HepG2 (cell line): Measurements from ENCODE around the gene RAPGEF6. TPM values are rescaled to one million over a fixed set of nuclear protein-coding genes. Genes with fewer than 3 reads are reported as not detected.

Source experiments
- ATAD3A ChIP-seq: sonication (generic); formaldehyde crosslinking; IDR thresholded peaks from 2 replicates; pipeline ENCODE4 v1.4.0; 2020; ENCODE audit warnings: missing genetic modification reagents
- CBX1 ChIP-seq: IDR thresholded peaks from one replicate; pipeline ENCODE4 v1.6.1; 2016; ENCODE audit warnings: antibody characterized with exemption, low read depth
- HNF4G ChIP-seq, 2 experiments: sonication (generic) in 1 of 2; formaldehyde crosslinking in 1 of 2; IDR thresholded peaks; 2 replicates each; pipeline versions ENCODE4 v1.4.0 to v1.6.1; 2011 to 2020; ENCODE audit warnings: borderline replicate concordance in 2 of 2, low read depth in 2 of 2, mild to moderate bottlenecking in 2 of 2, low read length in 1 of 2, missing genetic modification reagents in 1 of 2, moderate library complexity in 1 of 2
- KLF15 ChIP-seq: sonication (generic); formaldehyde crosslinking; IDR thresholded peaks from 2 replicates; pipeline ENCODE4 v1.8.1; 2023; ENCODE audit warnings: borderline replicate concordance, mild to moderate bottlenecking, inconsistent platforms, missing genetic modification reagents, mixed read lengths
- NKX3-1 ChIP-seq: sonication (generic); formaldehyde crosslinking; IDR thresholded peaks from 2 replicates; pipeline ENCODE4 v1.5.0; 2020; ENCODE audit warnings: missing genetic modification reagents
- NR1H2 ChIP-seq: sonication (generic); formaldehyde crosslinking; IDR thresholded peaks from 2 replicates; pipeline ENCODE4 v1.8.1; 2022; ENCODE audit warnings: low read depth, missing genetic modification reagents, borderline replicate concordance
- ZNF264 ChIP-seq: sonication (generic); formaldehyde crosslinking; IDR thresholded peaks from 2 replicates; pipeline ENCODE4 v1.4.0; 2020; ENCODE audit warnings: missing genetic modification reagents
- ZNF329 ChIP-seq: sonication (generic); formaldehyde crosslinking; IDR thresholded peaks from 2 replicates; pipeline ENCODE4 v1.9.0; 2021; ENCODE audit warnings: low read depth, mild to moderate bottlenecking, missing genetic modification reagents
- ZNF44 ChIP-seq: sonication (generic); formaldehyde crosslinking; IDR thresholded peaks from 2 replicates; pipeline ENCODE4 v1.5.1; 2020; ENCODE audit warnings: mild to moderate bottlenecking, missing genetic modification reagents
- ZNF598 ChIP-seq: sonication (generic); formaldehyde crosslinking; IDR thresholded peaks from 2 replicates; pipeline ENCODE4 v1.5.1; 2020; ENCODE audit warnings: mild to moderate bottlenecking, missing genetic modification reagents, borderline replicate concordance
- ZNF773 ChIP-seq: sonication (generic); formaldehyde crosslinking; IDR thresholded peaks from 2 replicates; pipeline ENCODE4 v1.4.0; 2020; ENCODE audit warnings: missing genetic modification reagents, borderline replicate concordance
- ZNF781 ChIP-seq: sonication (generic); formaldehyde crosslinking; IDR thresholded peaks from 2 replicates; pipeline ENCODE4 v1.5.1; 2020; ENCODE audit warnings: borderline replicate concordance, mild to moderate bottlenecking, missing genetic modification reagents; ENCODE audit errors: not compliant biosample characterization
- polyA plus RNA-seq, 8 experiments: library from polyadenylated mRNA; depleted of rRNA in 3 of 8; stranded (reverse) in 7 of 8; unstranded in 1 of 8; fragments of >200 nt; fragmentation: Illumina TruSeq in 4 of 8; extraction: Trizol in 4 of 8; gene quantifications; 2 replicates each; pipeline versions ENCODE4 v1.2.1 to v1.2.3, GENCODE V29; 2011 to 2016; ENCODE audit warnings: low read depth in 4 of 8, missing spikeins in 1 of 8, mixed read lengths in 1 of 8; ENCODE audit not compliant: insufficient read depth in 1 of 8
- total RNA-seq, 5 experiments: library from RNA; depleted of rRNA; stranded (reverse); fragments of >200 nt; fragmentation: Illumina TruSeq; extraction: Trizol; gene quantifications; 2 replicates each; pipeline ENCODE4 v1.2.3, GENCODE V29; 2016; ENCODE audit warnings: low read depth in 1 of 5
- TF ChIP-seq, protein P1 (sequence below): sonication (generic); formaldehyde crosslinking; IDR thresholded peaks from 2 replicates; pipeline ENCODE4 v1.5.1; 2020; ENCODE audit warnings: mild to moderate bottlenecking, missing genetic modification reagents
- TF ChIP-seq, protein P2 (sequence below): sonication (generic); formaldehyde crosslinking; conservative IDR thresholded peaks from 2 replicates; pipeline ENCODE4 v1.4.0; 2020; ENCODE audit warnings: missing genetic modification reagents
- TF ChIP-seq, protein P3 (sequence below): IDR thresholded peaks from 2 replicates; pipeline ENCODE4 v1.6.1; 2016; ENCODE audit warnings: missing compliant biosample characterization, missing genetic modification reagents, borderline replicate concordance
- TF ChIP-seq, protein P4 (sequence below): sonication (generic); formaldehyde crosslinking; IDR thresholded peaks from 2 replicates; pipeline ENCODE4 v1.8.0; 2022; ENCODE audit warnings: mild to moderate bottlenecking, missing genetic modification reagents; ENCODE audit not compliant: insufficient replicate concordance
- TF ChIP-seq, protein P5 (sequence below): sonication (generic); formaldehyde crosslinking; IDR thresholded peaks from 2 replicates; pipeline ENCODE4 v1.4.0; 2020; ENCODE audit warnings: missing genetic modification reagents

The RAPGEF6 gene
- total and polyA plus RNA-seq, 2 of the 13 experiments (the other 11 are each of a cell fraction or from before 2014, with no cell fraction given), result 7.7 to 24.6 TPM

DNA sequence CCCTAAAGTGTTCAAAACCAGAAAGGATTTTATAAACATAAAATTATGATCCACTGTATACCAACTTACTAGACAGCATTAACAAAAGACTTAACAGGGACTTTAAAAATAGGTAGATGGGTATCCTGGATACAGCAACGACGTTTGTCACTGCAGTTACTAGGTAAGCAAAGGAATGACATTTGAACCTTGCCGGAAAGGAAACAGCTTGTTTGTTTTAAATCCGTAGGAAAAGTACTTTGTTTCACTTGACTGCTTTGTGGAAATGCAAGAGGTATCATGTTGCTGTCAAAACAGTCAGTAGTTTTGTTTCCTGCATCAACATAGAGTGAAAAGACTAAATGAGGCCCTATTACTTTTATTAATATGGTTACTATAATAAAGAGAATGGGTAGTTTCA lies 248.2 kb downstream of the RAPGEF6 start (continued):
- TF ChIP-seq, protein P1, sequence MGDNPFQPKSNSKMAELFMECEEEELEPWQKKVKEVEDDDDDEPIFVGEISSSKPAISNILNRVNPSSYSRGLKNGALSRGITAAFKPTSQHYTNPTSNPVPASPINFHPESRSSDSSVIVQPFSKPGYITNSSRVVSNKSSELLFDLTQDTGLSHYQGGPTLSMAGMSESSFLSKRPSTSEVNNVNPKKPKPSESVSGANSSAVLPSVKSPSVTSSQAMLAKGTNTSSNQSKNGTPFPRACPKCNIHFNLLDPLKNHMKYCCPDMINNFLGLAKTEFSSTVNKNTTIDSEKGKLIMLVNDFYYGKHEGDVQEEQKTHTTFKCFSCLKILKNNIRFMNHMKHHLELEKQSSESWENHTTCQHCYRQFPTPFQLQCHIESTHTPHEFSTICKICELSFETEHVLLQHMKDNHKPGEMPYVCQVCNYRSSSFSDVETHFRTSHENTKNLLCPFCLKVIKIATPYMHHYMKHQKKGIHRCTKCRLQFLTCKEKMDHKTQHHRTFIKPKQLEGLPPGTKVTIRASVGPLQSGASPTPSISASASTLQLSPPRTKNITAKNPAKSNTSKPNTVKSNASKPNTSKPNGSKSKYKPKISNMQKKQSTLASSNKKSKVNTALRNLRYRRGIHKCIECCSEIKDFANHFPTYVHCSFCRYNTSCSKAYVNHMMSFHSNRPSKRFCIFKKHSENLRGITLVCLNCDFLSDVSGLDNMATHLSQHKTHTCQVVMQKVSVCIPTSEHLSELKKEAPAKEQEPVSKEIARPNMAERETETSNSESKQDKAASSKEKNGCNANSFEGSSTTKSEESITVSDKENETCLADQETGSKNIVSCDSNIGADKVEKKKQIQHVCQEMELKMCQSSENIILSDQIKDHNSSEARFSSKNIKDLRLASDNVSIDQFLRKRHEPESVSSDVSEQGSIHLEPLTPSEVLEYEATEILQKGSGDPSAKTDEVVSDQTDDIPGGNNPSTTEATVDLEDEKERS (CRISPR knock-in tag), result no peak
- TF ChIP-seq ZNF329 (CRISPR knock-in tag) (no peak), NR1H2 (no peak), ZNF598 (CRISPR knock-in tag) (no peak), ZNF44 (CRISPR knock-in tag) (no peak), ZNF781 (CRISPR knock-in tag) (no peak), ATAD3A (CRISPR knock-in tag) (no peak), KLF15 (no peak), HNF4G (IDR thresholded peaks at IDR 0.05; ENCODE audit: borderline replicate concordance, low read depth, low read length) (0 out of 2 replicates have a peak, but pooled peaks have one; percentile 24), HNF4G (CRISPR knock-in tag; IDR thresholded peaks at IDR 0.05; ENCODE audit: borderline replicate concordance, low read depth) (no peak), NKX3-1 (CRISPR knock-in tag) (no peak), ZNF264 (CRISPR knock-in tag) (peak; percentile 54; the same call in 1 of the 2 replicates), CBX1 (no peak), ZNF773 (CRISPR knock-in tag) (no peak)
- TF ChIP-seq, protein P2, sequence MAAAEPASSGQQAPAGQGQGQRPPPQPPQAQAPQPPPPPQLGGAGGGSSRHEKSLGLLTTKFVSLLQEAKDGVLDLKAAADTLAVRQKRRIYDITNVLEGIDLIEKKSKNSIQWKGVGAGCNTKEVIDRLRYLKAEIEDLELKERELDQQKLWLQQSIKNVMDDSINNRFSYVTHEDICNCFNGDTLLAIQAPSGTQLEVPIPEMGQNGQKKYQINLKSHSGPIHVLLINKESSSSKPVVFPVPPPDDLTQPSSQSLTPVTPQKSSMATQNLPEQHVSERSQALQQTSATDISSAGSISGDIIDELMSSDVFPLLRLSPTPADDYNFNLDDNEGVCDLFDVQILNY (CRISPR knock-in tag), result no peak
- TF ChIP-seq, protein P3, sequence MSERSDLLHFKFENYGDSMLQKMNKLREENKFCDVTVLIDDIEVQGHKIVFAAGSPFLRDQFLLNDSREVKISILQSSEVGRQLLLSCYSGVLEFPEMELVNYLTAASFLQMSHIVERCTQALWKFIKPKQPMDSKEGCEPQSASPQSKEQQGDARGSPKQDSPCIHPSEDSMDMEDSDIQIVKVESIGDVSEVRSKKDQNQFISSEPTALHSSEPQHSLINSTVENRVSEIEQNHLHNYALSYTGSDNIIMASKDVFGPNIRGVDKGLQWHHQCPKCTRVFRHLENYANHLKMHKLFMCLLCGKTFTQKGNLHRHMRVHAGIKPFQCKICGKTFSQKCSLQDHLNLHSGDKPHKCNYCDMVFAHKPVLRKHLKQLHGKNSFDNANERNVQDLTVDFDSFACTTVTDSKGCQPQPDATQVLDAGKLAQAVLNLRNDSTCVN, result no peak
- TF ChIP-seq, protein P4, sequence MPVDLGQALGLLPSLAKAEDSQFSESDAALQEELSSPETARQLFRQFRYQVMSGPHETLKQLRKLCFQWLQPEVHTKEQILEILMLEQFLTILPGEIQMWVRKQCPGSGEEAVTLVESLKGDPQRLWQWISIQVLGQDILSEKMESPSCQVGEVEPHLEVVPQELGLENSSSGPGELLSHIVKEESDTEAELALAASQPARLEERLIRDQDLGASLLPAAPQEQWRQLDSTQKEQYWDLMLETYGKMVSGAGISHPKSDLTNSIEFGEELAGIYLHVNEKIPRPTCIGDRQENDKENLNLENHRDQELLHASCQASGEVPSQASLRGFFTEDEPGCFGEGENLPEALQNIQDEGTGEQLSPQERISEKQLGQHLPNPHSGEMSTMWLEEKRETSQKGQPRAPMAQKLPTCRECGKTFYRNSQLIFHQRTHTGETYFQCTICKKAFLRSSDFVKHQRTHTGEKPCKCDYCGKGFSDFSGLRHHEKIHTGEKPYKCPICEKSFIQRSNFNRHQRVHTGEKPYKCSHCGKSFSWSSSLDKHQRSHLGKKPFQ, result no peak
- TF ChIP-seq, protein P5, sequence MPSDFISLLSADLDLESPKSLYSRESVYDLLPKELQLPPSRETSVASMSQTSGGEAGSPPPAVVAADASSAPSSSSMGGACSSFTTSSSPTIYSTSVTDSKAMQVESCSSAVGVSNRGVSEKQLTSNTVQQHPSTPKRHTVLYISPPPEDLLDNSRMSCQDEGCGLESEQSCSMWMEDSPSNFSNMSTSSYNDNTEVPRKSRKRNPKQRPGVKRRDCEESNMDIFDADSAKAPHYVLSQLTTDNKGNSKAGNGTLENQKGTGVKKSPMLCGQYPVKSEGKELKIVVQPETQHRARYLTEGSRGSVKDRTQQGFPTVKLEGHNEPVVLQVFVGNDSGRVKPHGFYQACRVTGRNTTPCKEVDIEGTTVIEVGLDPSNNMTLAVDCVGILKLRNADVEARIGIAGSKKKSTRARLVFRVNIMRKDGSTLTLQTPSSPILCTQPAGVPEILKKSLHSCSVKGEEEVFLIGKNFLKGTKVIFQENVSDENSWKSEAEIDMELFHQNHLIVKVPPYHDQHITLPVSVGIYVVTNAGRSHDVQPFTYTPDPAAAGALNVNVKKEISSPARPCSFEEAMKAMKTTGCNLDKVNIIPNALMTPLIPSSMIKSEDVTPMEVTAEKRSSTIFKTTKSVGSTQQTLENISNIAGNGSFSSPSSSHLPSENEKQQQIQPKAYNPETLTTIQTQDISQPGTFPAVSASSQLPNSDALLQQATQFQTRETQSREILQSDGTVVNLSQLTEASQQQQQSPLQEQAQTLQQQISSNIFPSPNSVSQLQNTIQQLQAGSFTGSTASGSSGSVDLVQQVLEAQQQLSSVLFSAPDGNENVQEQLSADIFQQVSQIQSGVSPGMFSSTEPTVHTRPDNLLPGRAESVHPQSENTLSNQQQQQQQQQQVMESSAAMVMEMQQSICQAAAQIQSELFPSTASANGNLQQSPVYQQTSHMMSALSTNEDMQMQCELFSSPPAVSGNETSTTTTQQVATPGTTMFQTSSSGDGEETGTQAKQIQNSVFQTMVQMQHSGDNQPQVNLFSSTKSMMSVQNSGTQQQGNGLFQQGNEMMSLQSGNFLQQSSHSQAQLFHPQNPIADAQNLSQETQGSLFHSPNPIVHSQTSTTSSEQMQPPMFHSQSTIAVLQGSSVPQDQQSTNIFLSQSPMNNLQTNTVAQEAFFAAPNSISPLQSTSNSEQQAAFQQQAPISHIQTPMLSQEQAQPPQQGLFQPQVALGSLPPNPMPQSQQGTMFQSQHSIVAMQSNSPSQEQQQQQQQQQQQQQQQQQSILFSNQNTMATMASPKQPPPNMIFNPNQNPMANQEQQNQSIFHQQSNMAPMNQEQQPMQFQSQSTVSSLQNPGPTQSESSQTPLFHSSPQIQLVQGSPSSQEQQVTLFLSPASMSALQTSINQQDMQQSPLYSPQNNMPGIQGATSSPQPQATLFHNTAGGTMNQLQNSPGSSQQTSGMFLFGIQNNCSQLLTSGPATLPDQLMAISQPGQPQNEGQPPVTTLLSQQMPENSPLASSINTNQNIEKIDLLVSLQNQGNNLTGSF (CRISPR knock-in tag), result no peak
